Measurements from ENCODE around the gene GSS. TPM values are rescaled to one million over a fixed set of nuclear protein-coding genes. Genes with fewer than 3 reads are reported as not detected.

Gene GSS
- total and polyA plus RNA-seq, 12 donors: 52.4 to 120 (median 79.6) TPM

GRCh38 chr20:34970846-34971560 lies 15.4 kb upstream of the GSS start:
- Histone ChIP-seq H3K4me1 (replicated peaks in 1 of 2) (no peaks in the 10 kb centered on the region), H3K9me3 (replicated peaks in 1 of 3) (no peaks in the 10 kb centered on the region), H3K4me3 (no peak overlapping the region), H3K27ac (no peak overlapping the region), H3K27me3 (no peaks in the 10 kb centered on the region), H3K36me3 (replicated peaks in 1 of 2) (no peaks in the 10 kb centered on the region)
- DNase-seq: no peak
- intact Hi-C loops (cut with DNase I): no loop called here
- WGBS, 4 donors: 90 to 92% (median 91%) methylated on average over 9 of the region's 9 CpGs
- no peak for TF ChIP-seq POLR2A (IDR thresholded peaks at IDR 0.05)

GRCh38 chr20:34970193-34970840 lies 14.7 kb upstream of the GSS start:
- Histone ChIP-seq H3K27ac (no peak overlapping the region), H3K4me3 (no peak overlapping the region), H3K36me3 (replicated peaks in 1 of 2) (no peaks in the 10 kb centered on the region), H3K4me1 (replicated peaks in 1 of 2) (no peaks in the 10 kb centered on the region), H3K9me3 (replicated peaks in 1 of 3) (no peaks in the 10 kb centered on the region), H3K27me3 (no peaks in the 10 kb centered on the region)
- TF ChIP-seq CTCF (IDR thresholded peaks at IDR 0.05) (no peak), POLR2A (IDR thresholded peaks at IDR 0.05) (no peak)
- intact Hi-C loops (cut with DNase I): no loop called here
- WGBS, 4 donors: 85 to 92% (median 90%) methylated on average over 6 to 7 of the region's 7 CpGs
- DNase-seq: no peak

- intact Hi-C loops (cut with DNase I): no loop called here
- Histone ChIP-seq H3K36me3 (replicated peaks in 1 of 2) (no peaks in the 10 kb centered on the region), H3K4me3 (no peak overlapping the region), H3K4me1 (replicated peaks in 1 of 2) (no peaks in the 10 kb centered on the region), H3K27me3 (no peaks in the 10 kb centered on the region), H3K9me3 (replicated peaks in 1 of 3) (no peaks in the 10 kb centered on the region), H3K27ac (no peak overlapping the region)
- WGBS, 4 donors: 74 to 82% (median 78%) methylated on average over 7 of the region's 7 CpGs
- no peak for DNase-seq
- TF ChIP-seq CTCF (IDR thresholded peaks at IDR 0.05) (no peak), POLR2A (IDR thresholded peaks at IDR 0.05) (no peak)
These were observed 12.6 kb upstream of the GSS start for GRCh38 chr20:34968042-34968775.

GRCh38 chr20:34967421-34967820 lies 11.8 kb upstream of the GSS start:
- H3K4me3 ChIP-seq: no peak overlapping the region
- no peaks in the 10 kb centered on the region for H3K4me1 ChIP-seq (replicated peaks in 1 of 2)
- no peaks in the 10 kb centered on the region for H3K9me3 ChIP-seq (replicated peaks in 1 of 3)
- no peaks in the 10 kb centered on the region for H3K36me3 ChIP-seq (replicated peaks in 1 of 2)
- no peaks in the 10 kb centered on the region for H3K27me3 ChIP-seq
- DNase-seq: no peak
- H3K27ac ChIP-seq: no peak overlapping the region
- TF ChIP-seq POLR2A (IDR thresholded peaks at IDR 0.05) (no peak), CTCF (IDR thresholded peaks at IDR 0.05) (no peak)
- WGBS, 4 donors: 83 to 100% (median 92%) methylated on average over 3 to 5 of the region's 5 CpGs
- intact Hi-C loops (cut with DNase I): no loop called here
